C4-2B (cell line): ENCODE measurements around the gene WDR4.

Source experiments
- CTCF ChIP-seq: fragments of 450-650 bp; conservative IDR thresholded peaks from 2 replicates; pipeline ENCODE4 v1.5.1; 2017; ENCODE audit warnings: mild to moderate bottlenecking
- ZFX ChIP-seq: fragments of 450-650 bp; IDR thresholded peaks from 2 replicates; pipeline ENCODE4 v1.6.1; 2017

GRCh38 chr21:42833859-42834725 lies 45.2 kb downstream of the WDR4 start:
- TF ChIP-seq CTCF: no peak
- TF ChIP-seq ZFX: no peak
